ENCODE data around the gene OXER1.

GRCh38 chr2:42754776-42755140 is 9.2 kb downstream of the OXER1 start:
- TF ChIP-seq, protein P1, sequence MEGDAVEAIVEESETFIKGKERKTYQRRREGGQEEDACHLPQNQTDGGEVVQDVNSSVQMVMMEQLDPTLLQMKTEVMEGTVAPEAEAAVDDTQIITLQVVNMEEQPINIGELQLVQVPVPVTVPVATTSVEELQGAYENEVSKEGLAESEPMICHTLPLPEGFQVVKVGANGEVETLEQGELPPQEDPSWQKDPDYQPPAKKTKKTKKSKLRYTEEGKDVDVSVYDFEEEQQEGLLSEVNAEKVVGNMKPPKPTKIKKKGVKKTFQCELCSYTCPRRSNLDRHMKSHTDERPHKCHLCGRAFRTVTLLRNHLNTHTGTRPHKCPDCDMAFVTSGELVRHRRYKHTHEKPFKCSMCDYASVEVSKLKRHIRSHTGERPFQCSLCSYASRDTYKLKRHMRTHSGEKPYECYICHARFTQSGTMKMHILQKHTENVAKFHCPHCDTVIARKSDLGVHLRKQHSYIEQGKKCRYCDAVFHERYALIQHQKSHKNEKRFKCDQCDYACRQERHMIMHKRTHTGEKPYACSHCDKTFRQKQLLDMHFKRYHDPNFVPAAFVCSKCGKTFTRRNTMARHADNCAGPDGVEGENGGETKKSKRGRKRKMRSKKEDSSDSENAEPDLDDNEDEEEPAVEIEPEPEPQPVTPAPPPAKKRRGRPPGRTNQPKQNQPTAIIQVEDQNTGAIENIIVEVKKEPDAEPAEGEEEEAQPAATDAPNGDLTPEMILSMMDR (IDR thresholded peaks at IDR 0.05): no peak
- no peak for TF ChIP-seq POLR2A (IDR thresholded peaks at IDR 0.05)

Data from thyroid gland (tissue), 4 donors.